AG09309 (cell line): Measurements from ENCODE around the gene AMBRA1.
"Not testable (repeated sequence)": the region's sequence is repeated elsewhere in the genome, so short reads cannot be mapped to it uniquely, and the experiment has no call there.

Source experiments
- DNase-seq: peaks from one replicate; pipeline ENCODE4 v3.0.0-alpha.2; 2010; ENCODE audit warnings: low read depth
- H3K4me3 ChIP-seq: 2 replicates; pipeline ENCODE4 v1.5.1; 2011; ENCODE audit warnings: mild to moderate bottlenecking, low read depth, low read length, moderate library complexity; ENCODE audit not compliant: control insufficient read depth
- CTCF ChIP-seq: IDR thresholded peaks from 2 replicates; pipeline ENCODE4 v1.5.1; 2011; ENCODE audit warnings: mild to moderate bottlenecking, low read depth, low read length, inconsistent platforms; ENCODE audit not compliant: insufficient read depth, control insufficient read depth; ENCODE audit errors: missing control alignments

Gene AMBRA1

GRCh38 chr11:46594785-46595184 lies 962 bp upstream of the AMBRA1 start:
- H3K4me3 ChIP-seq, result no peak overlapping the region
- no peak for TF ChIP-seq CTCF
- no peak for DNase-seq

- H3K4me3 ChIP-seq, result peak overlapping the region; percentile 95
- DNase-seq, result no peak
- TF ChIP-seq CTCF, result no peak
These were observed 514 bp upstream of the AMBRA1 start for GRCh38 chr11:46594374-46594700.

- DNase-seq, result no peak
- TF ChIP-seq CTCF, result no peak
- H3K4me3 ChIP-seq, result no peak overlapping the region
These were observed 2.9 kb downstream of the AMBRA1 start for GRCh38 chr11:46590740-46591605.

GRCh38 chr11:46588915-46589314 lies 4.9 kb downstream of the AMBRA1 start:
- no peak for TF ChIP-seq CTCF
- no peak for DNase-seq
- no peak overlapping the region for H3K4me3 ChIP-seq

- DNase-seq, result no peak
- H3K4me3 ChIP-seq, result no peak overlapping the region
- no peak for TF ChIP-seq CTCF
These were observed 5.7 kb downstream of the AMBRA1 start for GRCh38 chr11:46588131-46588530.

- not testable (repeated sequence) for DNase-seq, H3K4me3 ChIP-seq
These were observed 10.3 kb downstream of the AMBRA1 start for GRCh38 chr11:46583513-46583912.

- no peak for DNase-seq
- TF ChIP-seq CTCF, result no peak
- H3K4me3 ChIP-seq, result no peak overlapping the region
These were observed 11.2 kb downstream of the AMBRA1 start for GRCh38 chr11:46582588-46582987.
